Amniotic stem cell (primary cell): Measurements from ENCODE around the gene AHDC1.
A peak's percentile ranks its signal among the peaks of the same experiment; 100 is the strongest.
"Not testable (repeated sequence)": the region's sequence is repeated elsewhere in the genome, so short reads cannot be mapped to it uniquely, and the experiment has no call there.

Experiments
- DNase-seq: peaks from one replicate; lab custom pipeline; 2025; lab: John Stamatoyannopoulos, UW

Gene AHDC1

GRCh38 chr1:27509127-27510080, 94.5 kb downstream of the AHDC1 start:
- DNase-seq, result no peak

GRCh38 chr1:27507960-27508665, 95.8 kb downstream of the AHDC1 start:
- DNase-seq, result no peak

- DNase-seq, result no peak
Observed at GRCh38 chr1:27506703-27507102, 97.2 kb downstream of the AHDC1 start.

- DNase-seq, result no peak
Observed at GRCh38 chr1:27505420-27505680, 98.6 kb downstream of the AHDC1 start.

- DNase-seq, result no peak
Observed at GRCh38 chr1:27504588-27505419, 99.1 kb downstream of the AHDC1 start.

GRCh38 chr1:27503844-27504587, 99.9 kb downstream of the AHDC1 start:
- no peak for DNase-seq

GRCh38 chr1:27503033-27503432, 100.9 kb downstream of the AHDC1 start:
- no peak for DNase-seq

GRCh38 chr1:27501159-27501558, 102.8 kb downstream of the AHDC1 start:
- DNase-seq, result not testable (repeated sequence)

- no peak for DNase-seq
Observed at GRCh38 chr1:27499142-27499541, 104.8 kb downstream of the AHDC1 start.

GRCh38 chr1:27496604-27497155, 107.3 kb downstream of the AHDC1 start:
- no peak for DNase-seq

- no peak for DNase-seq
Observed at GRCh38 chr1:27492796-27493195, 111.1 kb downstream of the AHDC1 start.

GRCh38 chr1:27491748-27492700, 111.9 kb downstream of the AHDC1 start:
- no peak for DNase-seq

GRCh38 chr1:27489973-27490741, 113.8 kb downstream of the AHDC1 start, which contains the start of gene WASF2:
WASF2 (minus strand) TSS chr1:27490167; CDS start chr1:27428890, 61,277 bp downstream.
- peak; percentile 95 for DNase-seq

GRCh38 chr1:27489501-27489972, 114.4 kb downstream of the AHDC1 start:
- DNase-seq, result no peak

GRCh38 chr1:27487966-27488884, 115.7 kb downstream of the AHDC1 start:
- DNase-seq, result no peak

- no peak for DNase-seq
Observed at GRCh38 chr1:27485363-27485762, 118.6 kb downstream of the AHDC1 start.
